GM19455 (cell line): ENCODE data around the gene OSCAR.
"Not testable (repeated sequence)": the region's sequence is repeated elsewhere in the genome, so short reads cannot be mapped to it uniquely, and the experiment has no call there.

Experiments used
- ATAC-seq: cut with Tn5 transposase; IDR thresholded peaks from one replicate; pipeline ENCODE4 v1.9.1; 2021; ENCODE audit not compliant: unreplicated experiment

Gene OSCAR

GRCh38 chr19:54127688-54128440 is 27.3 kb upstream of the OSCAR start:
- no peak for ATAC-seq

- no peak for ATAC-seq
Observed at GRCh38 chr19:54125713-54126112, 25.1 kb upstream of the OSCAR start.

- ATAC-seq: no peak
Observed at GRCh38 chr19:54124393-54124792, 23.8 kb upstream of the OSCAR start.

- no peak for ATAC-seq
Observed at GRCh38 chr19:54123682-54124081, 23.1 kb upstream of the OSCAR start.

GRCh38 chr19:54121259-54121658 is 20.7 kb upstream of the OSCAR start:
- no peak for ATAC-seq

- peak; percentile 87 for ATAC-seq
Observed at GRCh38 chr19:54115109-54116063, 14.8 kb upstream of the OSCAR start, which contains the start of the genes PRPF31 and TFPT. TSS of gene PRPF31 (plus strand) at chr19:54115754. CDS start at chr19:54118279, 2,525 bp downstream. TSS of gene TFPT (minus strand) at chr19:54115657. CDS start at chr19:54115269, 388 bp downstream.

GRCh38 chr19:54114340-54115108 is 13.9 kb upstream of the OSCAR start:
- no peak for ATAC-seq

- no peak for ATAC-seq
Observed at GRCh38 chr19:54109651-54110050, 9.0 kb upstream of the OSCAR start.

- ATAC-seq: no peak
Observed at GRCh38 chr19:54108496-54108895, 7.9 kb upstream of the OSCAR start.

- no peak for ATAC-seq
Observed at GRCh38 chr19:54107876-54108490, 7.4 kb upstream of the OSCAR start.

GRCh38 chr19:54106716-54107115 is 6.1 kb upstream of the OSCAR start:
- ATAC-seq: no peak

GRCh38 chr19:54105796-54106195 is 5.2 kb upstream of the OSCAR start:
- no peak for ATAC-seq

GRCh38 chr19:54104998-54105715 is 4.6 kb upstream of the OSCAR start:
- no peak for ATAC-seq

GRCh38 chr19:54102421-54103169 is 2.0 kb upstream of the OSCAR start, which contains the start of gene NDUFA3:
TSS of gene NDUFA3 (plus strand) at chr19:54102855. CDS start at chr19:54102879, 24 bp downstream.
- ATAC-seq: peak; percentile 85

- ATAC-seq: not testable (repeated sequence)
Observed at GRCh38 chr19:54099903-54100255, 724 bp downstream of the OSCAR start.

GRCh38 chr19:54099190-54099902 is 1.3 kb downstream of the OSCAR start:
- no peak for ATAC-seq

GRCh38 chr19:54096617-54097106 is 3.9 kb downstream of the OSCAR start:
- no peak for ATAC-seq

GRCh38 chr19:54095859-54096616 is 4.6 kb downstream of the OSCAR start:
- not testable (repeated sequence) for ATAC-seq
